Anterior cingulate cortex (tissue), 58 donors: ENCODE measurements around the gene CENPN.

Experiments used
- DNase-seq, 58 donors: peaks; one replicate each; lab custom pipeline; 2025; lab: John Stamatoyannopoulos, UW

The CENPN gene

DNA sequence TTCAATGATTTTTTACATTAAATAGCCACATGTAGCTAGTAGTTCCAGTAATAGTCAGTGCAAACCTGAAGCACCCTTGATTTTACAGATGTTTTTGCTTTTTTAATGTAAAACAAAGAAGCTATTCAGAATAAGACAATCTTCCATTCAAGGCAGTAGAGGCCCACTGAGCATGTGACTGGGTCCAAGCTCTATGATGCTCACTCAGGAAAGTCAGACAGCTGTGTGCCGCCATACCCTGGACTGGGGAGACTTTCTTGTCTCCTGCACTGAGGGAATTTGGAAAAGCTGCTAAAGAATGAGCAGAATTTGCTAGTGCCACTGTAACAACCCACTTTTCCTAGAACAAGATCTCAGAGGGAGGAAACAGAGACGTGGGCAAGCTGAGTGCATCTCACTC is 11.5 kb downstream of the CENPN start:
- DNase-seq = peak in 35 of 58 donors; percentile 5 to 76 (median 40)

DNA sequence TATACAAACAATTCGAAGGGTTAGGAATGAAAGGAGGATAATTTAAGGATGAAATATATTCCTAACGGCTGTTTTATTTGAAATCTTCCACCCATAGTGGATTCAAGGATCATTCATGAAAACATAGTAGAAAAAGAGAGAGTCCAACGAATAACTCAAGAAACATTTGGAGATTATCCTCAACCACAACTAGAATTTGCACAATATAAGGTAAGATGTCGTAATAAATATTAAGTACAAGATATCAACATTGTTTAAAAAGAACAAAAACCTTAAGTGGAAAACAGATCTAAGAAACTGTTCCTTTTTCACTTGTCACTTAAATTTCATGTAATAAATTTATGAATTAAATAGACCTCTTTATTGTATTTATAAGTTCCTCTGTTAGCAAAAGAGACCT is 19.4 kb downstream of the CENPN start:
- no peak for DNase-seq

DNA sequence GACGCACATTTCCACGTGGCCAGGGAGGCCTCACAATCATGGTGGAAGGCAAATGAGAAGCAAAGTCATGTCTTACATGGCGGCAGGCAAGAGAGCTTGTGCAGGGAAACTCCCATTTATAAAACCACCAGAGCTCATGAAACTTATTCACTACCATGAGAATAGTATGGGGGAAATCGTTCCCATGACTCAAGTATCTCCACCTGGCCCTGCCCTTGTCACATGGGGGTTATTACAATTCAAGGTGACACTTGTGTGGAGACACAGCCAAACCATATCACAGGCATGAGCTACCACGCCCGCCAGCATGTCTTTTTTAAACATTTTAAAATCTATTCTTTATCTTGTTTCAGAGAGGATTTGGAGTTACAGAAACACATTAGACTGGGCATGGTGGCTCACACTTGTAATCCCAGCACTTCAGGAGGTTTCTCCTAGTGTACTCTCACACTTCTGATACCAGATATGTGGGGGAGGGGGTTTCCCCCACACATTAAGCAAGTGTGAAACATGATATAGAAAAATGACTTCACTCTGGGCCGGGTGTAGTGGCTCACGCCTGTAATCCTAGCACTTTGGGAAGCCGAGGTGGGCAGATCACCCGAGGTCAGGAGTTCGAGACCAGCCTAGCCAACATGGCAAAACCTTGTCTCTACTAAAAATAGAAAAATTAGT is 23.1 kb downstream of the CENPN start:
- DNase-seq = no peak

DNA sequence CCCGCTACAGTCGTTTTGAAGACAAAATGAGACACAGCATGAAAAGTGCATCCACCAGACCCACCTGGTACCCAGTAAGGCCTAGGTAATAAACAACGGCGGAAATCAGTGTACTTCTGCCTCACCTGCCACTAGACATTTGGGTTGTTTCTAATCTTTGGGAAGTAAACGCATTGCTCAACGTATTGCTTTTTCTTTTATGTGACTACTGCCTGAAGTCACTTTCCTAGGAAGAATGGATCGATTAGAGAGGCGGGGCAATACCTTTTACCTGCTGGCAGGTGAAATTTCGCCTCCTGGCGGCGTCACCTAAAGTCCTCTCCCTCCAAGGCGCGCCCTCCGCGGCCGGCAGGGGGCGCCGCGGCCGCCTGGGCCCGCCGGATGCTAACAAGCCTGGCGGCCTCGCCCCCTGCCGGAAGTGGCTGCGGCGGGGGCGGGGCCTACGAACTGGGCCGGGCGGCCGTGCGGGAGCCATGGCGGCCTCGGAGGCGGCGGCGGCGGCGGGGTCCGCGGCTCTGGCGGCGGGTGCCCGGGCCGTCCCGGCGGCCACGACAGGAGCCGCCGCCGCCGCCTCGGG is 28.5 kb downstream of the CENPN start, which contains the start of gene ATMIN:
ATMIN (plus strand) TSS at position 445 of the 577 bp plus-strand sequence; CDS start at position 474, 29 bp downstream.
- DNase-seq = peak in 54 of 58 donors; percentile 15 to 81 (median 66)

DNA sequence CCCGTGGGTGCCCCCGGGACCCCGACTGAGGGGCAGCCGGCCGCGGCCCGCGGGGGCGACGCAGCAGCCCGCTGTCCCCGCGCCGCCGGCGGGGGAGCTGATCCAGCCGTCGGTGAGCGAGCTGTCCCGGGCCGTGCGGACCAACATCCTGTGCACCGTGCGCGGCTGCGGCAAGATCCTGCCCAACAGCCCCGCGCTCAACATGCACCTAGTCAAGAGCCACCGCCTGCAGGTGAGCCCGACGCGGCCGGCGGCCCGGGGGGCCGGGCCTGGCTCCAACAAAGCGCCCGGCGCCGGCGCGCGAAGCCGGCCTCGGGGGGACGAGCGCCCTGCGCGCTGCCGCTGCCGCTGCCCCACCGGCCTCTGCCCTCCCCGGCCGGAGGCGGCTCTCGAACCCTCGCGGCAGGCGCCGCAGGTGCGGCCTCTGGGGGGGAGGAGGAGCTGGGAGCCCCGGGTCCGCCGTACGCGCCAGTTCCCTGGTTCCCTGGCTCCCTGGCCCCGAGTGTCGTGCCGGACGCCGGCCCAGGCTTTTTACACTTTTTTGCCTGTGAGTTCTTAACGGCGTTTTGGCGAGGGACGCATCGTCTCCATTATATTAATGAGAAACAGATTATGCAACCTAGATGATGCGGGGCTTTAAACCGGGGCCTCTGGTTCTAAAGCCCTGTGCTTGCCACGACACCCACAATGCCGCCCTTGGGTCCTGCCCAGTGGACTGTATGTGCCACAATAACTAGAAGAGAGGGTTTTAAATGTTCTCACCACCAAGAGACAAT is 29.1 kb downstream of the CENPN start:
- DNase-seq = peak in 29 of 58 donors; percentile 4 to 52 (median 33)

DNA sequence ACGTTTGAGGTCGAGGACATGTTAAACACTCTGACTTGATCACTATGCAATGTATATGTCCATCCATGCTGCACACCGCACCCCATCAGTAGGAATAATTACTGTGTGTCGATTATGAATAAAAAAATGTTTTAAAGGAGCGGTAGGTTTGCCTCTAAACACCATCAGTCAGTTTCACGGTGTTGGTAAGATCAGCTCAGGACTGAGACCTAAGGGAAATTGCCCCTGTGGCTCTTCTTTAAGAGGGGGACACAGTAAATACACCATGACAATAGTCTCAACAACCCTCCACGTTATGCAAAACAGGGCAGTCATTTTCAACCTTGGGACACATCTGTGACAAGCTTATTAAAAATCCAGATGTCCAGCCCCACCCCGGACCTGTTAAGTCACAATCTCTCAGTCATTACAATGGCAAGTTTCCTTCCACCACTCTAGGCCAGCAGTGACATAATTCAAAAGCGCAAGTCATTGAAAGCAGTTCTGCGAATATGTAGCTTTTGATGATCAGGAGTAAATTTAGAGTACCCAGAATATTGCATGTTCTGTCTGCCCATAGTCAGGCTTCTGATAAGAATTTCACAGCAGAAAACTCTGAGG is 29.8 kb downstream of the CENPN start:
- no peak for DNase-seq

DNA sequence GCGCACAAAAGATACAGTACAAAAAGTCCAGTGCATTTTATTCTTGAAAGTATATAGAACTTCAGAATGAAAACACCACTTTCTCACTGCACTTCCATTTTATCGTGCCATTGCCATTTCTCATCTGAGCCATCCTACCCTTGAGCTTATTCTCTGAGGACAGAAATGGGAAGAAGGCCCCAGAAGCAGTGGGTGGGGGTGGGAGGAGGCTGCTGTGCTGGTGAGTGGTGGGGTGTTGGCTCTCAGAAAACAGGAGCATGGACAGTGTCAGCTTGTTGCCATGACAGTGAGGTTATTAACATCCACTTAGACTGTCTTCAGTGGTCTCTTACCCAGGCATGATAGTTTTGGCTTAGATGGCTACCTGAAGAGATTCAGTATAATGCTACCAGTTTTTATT is 33.1 kb downstream of the CENPN start:
- DNase-seq = no peak

DNA sequence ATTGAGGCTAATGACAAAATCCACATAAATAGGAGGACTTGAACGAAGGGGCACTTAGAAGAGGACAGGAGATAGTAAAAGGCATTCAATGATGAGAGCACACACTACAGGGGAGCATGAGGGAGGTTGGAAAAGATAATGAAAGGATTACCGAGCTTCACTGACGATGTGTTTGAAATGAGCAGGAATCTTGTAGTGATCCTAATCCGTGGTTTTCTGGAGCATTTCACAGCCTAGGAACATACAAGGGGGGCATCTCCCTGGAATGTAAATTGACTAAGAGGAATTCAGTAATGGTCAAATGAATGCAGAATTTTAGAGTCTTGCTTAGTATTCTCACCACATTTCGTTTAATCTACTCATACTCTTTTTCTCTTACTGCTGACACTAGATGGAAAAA is 33.8 kb downstream of the CENPN start:
- no peak for DNase-seq

DNA sequence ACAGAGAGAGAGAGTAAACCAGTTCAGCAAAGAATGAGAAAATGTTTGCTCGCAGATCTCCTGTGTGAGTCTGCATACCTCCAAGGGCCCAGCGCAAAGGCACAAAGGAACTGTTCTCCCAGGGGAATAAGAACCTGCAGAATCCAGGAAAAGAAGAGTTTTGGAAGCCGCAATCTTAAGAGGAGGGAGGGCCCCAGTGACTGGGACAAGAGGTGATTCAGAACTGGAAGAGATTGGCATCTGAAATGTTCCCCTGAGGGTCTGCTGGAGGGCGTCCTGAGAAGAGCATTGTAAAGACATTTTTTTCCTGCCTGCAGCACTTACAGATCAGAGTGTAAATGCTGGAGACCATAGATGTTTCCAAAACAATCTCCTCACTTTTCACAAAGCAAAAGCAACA is 34.7 kb downstream of the CENPN start:
- no peak for DNase-seq

DNA sequence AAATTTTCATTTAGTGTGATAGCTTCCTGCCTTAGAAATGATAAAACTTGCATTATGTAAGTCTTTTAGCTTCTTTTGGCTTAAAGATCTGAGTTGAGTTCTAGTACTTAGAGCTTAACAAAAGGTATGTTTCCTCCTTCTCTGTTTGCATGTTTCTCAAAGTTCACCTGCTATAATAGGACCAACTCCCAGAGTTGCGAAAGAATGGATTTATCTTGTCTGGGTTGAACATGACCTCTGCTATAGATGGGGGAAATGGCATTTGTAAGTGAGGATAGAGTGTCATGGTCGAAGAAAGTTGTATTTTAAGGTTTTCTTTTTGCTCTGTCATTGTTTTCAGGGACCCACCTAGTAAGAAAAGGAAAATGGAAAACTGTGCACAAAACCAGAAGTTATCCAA is 35.8 kb downstream of the CENPN start:
- DNase-seq = no peak

DNA sequence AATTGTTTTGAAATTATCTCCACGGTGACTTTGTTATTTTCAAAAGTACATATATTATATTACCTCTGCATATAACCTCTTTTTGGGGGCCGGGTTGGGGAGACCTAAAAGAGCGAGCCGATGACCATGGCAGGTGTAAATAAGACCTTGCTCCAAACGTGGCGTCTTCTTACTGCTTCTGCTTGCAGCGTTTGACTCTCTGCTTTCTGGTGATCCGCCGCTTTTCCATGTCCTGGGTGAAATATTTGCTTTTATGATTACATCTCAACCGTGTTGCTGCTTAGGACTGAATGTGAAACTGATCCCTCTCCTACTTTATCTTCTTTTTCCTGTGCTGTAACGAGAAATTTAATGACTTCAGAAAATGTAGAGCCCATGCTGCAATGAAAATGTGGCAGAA is 46.7 kb downstream of the CENPN start:
- no peak for DNase-seq

DNA sequence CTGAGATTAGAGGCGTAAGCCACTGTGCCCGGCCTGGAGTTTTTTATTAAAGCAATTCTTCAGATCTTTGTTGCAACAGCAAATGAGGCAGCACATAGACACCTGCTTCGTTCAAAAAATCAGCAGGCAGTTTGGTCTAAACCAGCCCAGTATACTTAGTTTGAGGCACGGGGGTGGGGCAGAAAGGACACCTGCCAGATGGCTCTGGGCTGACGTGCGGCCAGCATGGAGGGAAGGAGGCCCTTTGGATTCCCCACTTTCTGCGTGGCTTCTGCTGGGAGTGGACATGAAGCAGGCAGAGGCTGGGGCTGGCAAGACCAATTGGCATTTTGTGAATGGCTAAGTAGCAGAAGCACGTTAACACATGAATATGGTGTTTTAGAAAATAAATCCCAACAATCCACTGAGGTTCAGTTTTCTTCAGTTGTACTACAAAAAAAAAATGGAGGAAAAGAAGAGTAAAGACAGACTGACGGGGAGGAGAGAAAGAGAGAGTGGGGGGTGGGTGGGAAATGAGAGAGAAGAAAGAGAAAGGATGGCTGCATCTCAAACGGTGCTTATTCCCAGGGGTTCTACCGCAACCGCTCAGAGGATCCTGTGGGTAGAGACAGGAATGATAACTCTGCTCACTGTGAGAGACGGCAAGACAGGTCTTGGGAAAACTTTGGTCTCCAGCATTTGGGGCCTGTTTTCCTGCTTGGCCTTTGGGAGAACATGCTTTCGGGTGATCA is 53.7 kb downstream of the CENPN start:
- DNase-seq = no peak

DNA sequence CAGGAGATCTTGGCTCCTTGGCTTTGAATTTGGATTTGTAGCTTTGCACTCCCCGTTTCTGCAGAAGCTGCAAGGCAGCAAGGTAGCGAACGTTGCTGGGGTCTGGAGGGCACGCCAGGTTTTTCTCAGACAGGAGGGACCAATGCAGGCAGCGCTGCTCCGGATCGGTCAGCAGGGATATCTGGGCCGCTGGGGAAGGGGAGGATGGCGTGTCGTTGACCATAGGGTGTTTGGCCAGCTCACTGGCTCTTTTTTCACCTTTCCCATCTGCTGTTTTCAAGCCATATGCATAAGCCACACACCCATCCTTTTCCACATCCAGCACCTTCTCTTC is 54.3 kb downstream of the CENPN start:
- DNase-seq = no peak

DNA sequence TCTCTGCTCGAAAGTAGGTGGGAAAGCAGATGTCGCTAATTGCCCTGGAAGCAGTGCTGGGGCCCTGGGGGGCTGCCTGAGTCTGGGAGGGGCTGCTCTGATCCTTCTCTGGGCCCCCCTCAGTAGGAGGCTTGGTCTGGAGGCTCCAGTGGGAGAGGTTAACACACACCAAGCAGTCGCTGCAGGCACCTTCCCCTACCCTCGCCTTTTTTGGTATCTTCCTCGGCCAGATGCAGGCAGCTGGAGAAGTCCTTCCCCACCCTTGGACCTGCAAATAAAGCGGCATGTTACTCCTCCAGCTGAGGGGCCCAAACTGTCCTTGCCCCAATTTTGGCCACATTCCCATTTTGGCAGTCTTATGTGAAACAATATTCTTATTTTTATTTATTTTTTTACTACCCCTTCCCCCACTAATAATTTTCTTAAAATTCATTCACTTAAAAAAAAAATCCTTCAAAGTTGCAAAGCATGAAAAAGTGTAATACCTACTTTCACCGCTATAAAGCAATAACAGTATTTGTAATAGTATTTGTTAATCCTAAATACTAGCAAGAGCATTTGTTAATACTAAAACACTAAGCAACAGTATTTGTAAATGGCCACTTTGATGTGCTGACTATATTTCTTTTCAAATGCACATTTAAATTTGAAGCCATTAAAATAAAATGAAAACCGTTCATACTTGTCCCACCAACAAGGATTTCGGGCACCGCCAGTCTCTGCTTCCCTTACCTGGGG is 55.0 kb downstream of the CENPN start:
- no peak for DNase-seq

DNA sequence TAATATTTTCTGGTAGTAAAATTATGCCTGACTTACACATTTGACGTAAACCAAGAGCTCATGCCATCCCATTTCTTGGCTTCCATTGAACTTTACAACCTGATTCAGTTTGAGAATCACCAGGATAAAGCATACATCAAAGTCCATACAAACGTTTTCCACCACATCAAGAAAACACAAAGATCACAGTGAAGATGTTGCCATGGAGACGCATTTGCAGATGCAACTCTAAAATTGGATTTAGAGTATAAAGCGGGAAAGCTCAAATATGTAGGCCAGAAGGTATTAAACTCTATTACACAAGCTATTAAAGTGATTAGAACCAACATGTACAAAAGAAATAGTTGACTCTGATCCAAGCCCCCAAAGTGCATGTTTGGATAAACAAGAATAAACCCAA is 59.7 kb downstream of the CENPN start:
- DNase-seq = peak in 2 of 58 donors; percentile 1

DNA sequence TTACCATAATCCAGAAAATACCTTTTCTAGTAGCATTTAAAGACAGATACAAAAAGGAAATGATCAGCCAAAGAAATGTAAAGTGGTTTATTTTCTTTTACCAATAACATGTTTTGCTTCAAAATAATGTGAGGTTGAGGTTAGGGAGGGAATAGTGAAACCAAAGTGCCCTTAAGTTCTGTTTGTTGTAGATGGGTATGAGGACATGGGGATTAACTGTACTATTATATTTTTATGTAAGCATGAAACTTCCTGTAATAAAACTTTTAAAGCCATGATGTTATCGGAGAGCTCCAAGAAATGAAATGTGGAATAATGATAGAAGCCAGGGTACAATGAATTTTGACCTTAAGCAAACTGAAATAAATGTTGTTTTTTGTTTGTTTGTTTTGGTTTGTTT is 60.2 kb downstream of the CENPN start:
- DNase-seq = no peak

DNA sequence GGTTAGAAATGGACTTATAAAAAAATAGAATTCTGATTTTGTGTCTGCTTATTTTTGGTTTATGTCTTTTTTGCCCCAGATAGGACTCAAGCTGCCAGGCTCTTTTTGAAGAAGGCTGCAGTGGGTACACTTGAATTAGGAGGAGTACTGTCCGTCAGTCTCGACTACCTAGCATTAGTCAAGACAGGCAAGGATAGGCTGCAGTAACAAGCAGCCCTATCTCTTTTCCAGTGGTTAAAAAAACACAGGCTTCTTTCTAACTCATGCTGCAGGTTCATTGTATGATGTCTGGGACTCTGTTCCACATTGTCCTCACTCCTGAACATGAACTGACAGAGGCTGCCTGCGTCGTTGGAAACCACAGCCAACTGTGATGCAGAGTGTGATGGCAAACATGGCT is 62.0 kb downstream of the CENPN start:
- no peak for DNase-seq

DNA sequence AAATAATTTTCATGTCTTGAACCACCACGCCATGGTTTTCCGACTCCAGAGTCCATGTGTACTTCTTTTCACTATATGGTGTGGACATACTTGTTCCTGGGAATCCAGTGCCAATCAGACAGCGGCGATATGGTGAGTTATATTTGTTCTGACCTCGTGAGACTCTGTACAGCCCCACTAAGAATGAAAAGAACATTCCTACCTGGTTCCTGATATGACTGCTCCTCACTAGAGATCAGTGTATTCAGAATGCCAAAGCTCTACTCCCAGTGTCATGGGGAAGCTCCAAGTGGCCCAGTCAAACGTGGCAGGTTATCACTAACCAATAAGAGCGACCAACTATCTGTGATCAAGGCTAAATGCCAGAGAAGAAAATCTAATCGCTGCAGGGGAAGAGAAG is 64.0 kb downstream of the CENPN start:
- no peak for DNase-seq

DNA sequence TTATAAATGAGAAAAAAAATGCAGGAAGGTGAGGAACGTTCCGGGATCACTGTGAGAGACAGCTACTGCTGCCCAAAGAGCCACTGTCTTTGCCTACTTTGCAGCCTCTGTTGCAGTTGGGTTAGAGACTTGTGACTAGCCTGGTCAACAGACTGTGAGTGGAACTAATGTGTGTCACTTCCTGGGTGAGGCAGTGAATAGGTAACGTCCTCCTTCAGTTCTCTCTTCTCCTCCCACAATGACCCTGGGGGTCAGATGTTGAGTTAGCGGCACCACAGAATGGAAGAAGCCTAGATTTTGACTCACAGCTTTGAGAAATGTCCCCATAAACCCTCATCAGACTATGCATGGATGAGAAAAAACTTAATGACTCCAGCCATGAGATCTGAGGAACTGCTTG is 64.8 kb downstream of the CENPN start:
- DNase-seq = no peak
